Testis (tissue), 3 donors: ENCODE results near the gene VRK2. TPM values are rescaled to one million over a fixed set of nuclear protein-coding genes. Genes with fewer than 3 reads are reported as not detected.

Experiments
- DNase-seq: peaks from one replicate; pipeline ENCODE4 v3.0.0-alpha.2; 2019
- H3K27ac ChIP-seq, 2 donors: fragments of 200-600 bp; sonication (generic); one replicate each; pipeline ENCODE4 v1.5.1; 2019
- H3K27me3 ChIP-seq: fragments of 200-600 bp; sonication (generic); one replicate; pipeline ENCODE4 v1.5.1; 2019
- H3K36me3 ChIP-seq: fragments of 200-600 bp; sonication (generic); one replicate; pipeline ENCODE4 v1.5.1; 2017; ENCODE audit warnings: low read depth; ENCODE audit errors: missing control alignments
- H3K4me1 ChIP-seq: fragments of 200-600 bp; sonication (generic); one replicate; pipeline ENCODE4 v1.5.1; 2019
- H3K4me3 ChIP-seq, 2 donors: fragments of 200-600 bp; sonication (generic); one replicate each; pipeline ENCODE4 v1.5.1; 2017 to 2019
- H3K9me3 ChIP-seq: fragments of 200-600 bp; sonication (generic); one replicate; pipeline ENCODE4 v1.5.1; 2017
- CTCF ChIP-seq, 3 experiments: fragments of 450-650 bp in 2 of 3; fragments of 200-600 bp in 1 of 3; sonication (generic) in 1 of 3; IDR thresholded peaks; one replicate each; pipeline ENCODE4 v1.5.1; 2016 to 2019; ENCODE audit warnings: antibody characterized with exemption in 3 of 3, mild to moderate bottlenecking in 2 of 3, moderate library complexity in 1 of 3
- POLR2A ChIP-seq: fragments of 450-650 bp; IDR thresholded peaks from one replicate; pipeline ENCODE4 v1.6.1; 2017; ENCODE audit warnings: antibody characterized with exemption, mild to moderate bottlenecking, moderate library complexity
- WGBS, 2 donors: methylation state at CpG; one replicate each; pipeline ENCODE4 v1.1.5; 2018; 5-methylcytosine and 5-hydroxymethylcytosine counted together
- intact Hi-C: fragments of 100-400 bp; cut with DNase I; formaldehyde crosslinking; loops from one replicate; pipeline ENCODE4 v1.15.1; 2023; ENCODE audit warnings: low total_unique reads
- polyA plus RNA-seq: library from polyadenylated mRNA; stranded (reverse); fragments of 350-450 nt; fragmentation: Illumina TruSeq; extraction: RNeasy Lipid Tissue Mini Kit (QIAGEN cat#74804); gene quantifications from one replicate; pipeline ENCODE4 v1.2.3, GENCODE V29; 2014; ENCODE audit warnings: low read depth, low replicate concordance; ENCODE audit not compliant: insufficient read depth
- total RNA-seq, 2 donors: library from RNA; depleted of rRNA; stranded (reverse); fragments of >200 nt; gene quantifications; one replicate each; pipeline ENCODE4 v1.2.3, GENCODE V29; 2016

The VRK2 gene
- total and polyA plus RNA-seq, 3 donors from 2014 or later, result 16.6 to 18.5 (median 16.7) TPM

DNA sequence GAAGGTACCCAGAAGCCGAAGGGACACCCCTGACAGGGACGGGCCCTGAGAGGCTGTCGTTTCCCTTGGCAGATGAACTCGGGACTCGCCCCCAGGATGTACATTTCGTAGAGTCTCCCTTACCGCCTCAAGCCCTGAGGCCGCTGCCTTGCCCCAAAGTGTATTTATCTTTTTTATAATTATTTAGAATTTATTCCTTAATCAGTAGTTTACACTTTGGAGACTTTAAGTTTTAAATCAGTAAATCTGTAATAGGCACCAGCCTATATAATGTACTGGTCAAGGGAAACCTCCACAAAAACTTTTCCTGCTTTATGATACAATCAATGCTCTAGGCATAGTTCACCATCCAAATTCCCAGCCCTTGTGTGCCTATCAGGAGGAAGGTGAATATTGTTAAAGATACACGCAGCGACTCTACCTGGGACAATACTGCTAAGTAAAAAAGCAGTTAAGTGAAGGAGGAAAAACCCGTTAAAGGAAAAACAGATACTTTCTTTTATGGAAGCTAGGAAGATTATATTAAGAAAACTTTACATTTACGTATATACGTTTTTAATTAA, 848 bp downstream of the VRK2 start:
- 24% methylated on average over 13 of the region's 13 CpGs for WGBS, 2 donors
- Histone ChIP-seq H3K4me3 (peak overlapping the region; percentile 92 to 97), H3K27me3 (no peaks in the 10 kb centered on the region), H3K4me1 (peaks cover 6% of the 10 kb centered on the region), H3K9me3 (no peaks in the 10 kb centered on the region), H3K36me3 (no peaks in the 10 kb centered on the region), H3K27ac (peak overlapping the region; percentile 96 to 98)
- intact Hi-C loops, result no loop called here
- no peak for DNase-seq
- TF ChIP-seq CTCF (IDR thresholded peaks at IDR 0.05) (no peak), POLR2A (no peak)

- no peak overlapping the region for H3K4me3 ChIP-seq
- WGBS, 2 donors, result 44 to 54% methylated on average over 3 of the region's 3 CpGs
These were observed 1.4 kb downstream of the VRK2 start for GRCh38 chr2:58047961-58048360.

GRCh38 chr2:58051445-58051844, 4.8 kb downstream of the VRK2 start:
- Histone ChIP-seq H3K9me3 (no peaks in the 10 kb centered on the region), H3K4me3 (no peak overlapping the region), H3K36me3 (no peaks in the 10 kb centered on the region), H3K27me3 (no peaks in the 10 kb centered on the region), H3K4me1 (no peaks in the 10 kb centered on the region), H3K27ac (no peak overlapping the region)
- no peak for DNase-seq
- TF ChIP-seq CTCF (IDR thresholded peaks at IDR 0.05), result no peak
- no peak for TF ChIP-seq POLR2A
- intact Hi-C loops, result no loop called here
- WGBS, 2 donors, result 86 to 91% methylated on average over 3 of the region's 3 CpGs

More at GRCh38 chr2:58047961-58048360, 1.4 kb downstream of the VRK2 start:
- no peaks in the 10 kb centered on the region for H3K9me3 ChIP-seq
- H3K36me3 ChIP-seq, result no peaks in the 10 kb centered on the region
- H3K27ac ChIP-seq, result peak overlapping the region in 1 of 2 donors; percentile 98
- H3K27me3 ChIP-seq, result no peaks in the 10 kb centered on the region
- intact Hi-C loops, result no loop called here
- DNase-seq, result no peak
- H3K4me1 ChIP-seq, result peaks cover 6% of the 10 kb centered on the region
- TF ChIP-seq CTCF (IDR thresholded peaks at IDR 0.05) (no peak), POLR2A (no peak)

DNA sequence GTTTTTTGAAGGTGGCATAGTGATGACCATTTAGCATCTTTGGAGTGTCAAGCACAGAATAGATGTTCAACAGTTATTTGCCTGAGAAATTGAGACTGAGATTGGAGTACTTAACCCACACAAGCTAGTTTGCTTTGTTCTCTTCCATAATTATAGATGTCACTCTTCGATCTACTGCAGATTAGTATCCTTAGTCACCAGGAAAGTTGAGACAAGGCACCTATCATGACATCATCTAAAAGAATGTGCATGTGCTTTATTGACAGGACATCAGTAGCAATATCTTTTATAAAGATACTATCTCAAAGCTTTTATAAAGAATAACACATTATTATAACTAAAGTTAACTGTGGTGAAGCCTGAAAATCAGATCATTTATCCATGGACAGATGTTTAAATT, 6.4 kb downstream of the VRK2 start:
- H3K27ac ChIP-seq, result no peak overlapping the region
- H3K36me3 ChIP-seq, result no peaks in the 10 kb centered on the region
- H3K4me1 ChIP-seq, result no peaks in the 10 kb centered on the region
- 95% methylated on average over 1 of the region's 1 CpG for WGBS, 2 donors
- intact Hi-C loops, result no loop called here
- H3K27me3 ChIP-seq, result no peaks in the 10 kb centered on the region
- TF ChIP-seq CTCF (IDR thresholded peaks at IDR 0.05), result no peak
- TF ChIP-seq POLR2A, result no peak
- H3K9me3 ChIP-seq, result no peaks in the 10 kb centered on the region
- DNase-seq, result no peak
- no peak overlapping the region for H3K4me3 ChIP-seq

GRCh38 chr2:58054264-58054663, 7.7 kb downstream of the VRK2 start:
- TF ChIP-seq CTCF (IDR thresholded peaks at IDR 0.05) (no peak), POLR2A (no peak)
- H3K4me1 ChIP-seq, result no peaks in the 10 kb centered on the region
- intact Hi-C loops, result no loop called here

More at GRCh38 chr2:58054264-58054663, 7.7 kb downstream of the VRK2 start:
- Histone ChIP-seq H3K4me3 (no peak overlapping the region), H3K36me3 (no peaks in the 10 kb centered on the region), H3K9me3 (no peaks in the 10 kb centered on the region), H3K27ac (no peak overlapping the region), H3K27me3 (no peaks in the 10 kb centered on the region)
- no peak for DNase-seq
